ENCODE measurements around the gene NEUROG3. TPM values are rescaled to one million over a fixed set of nuclear protein-coding genes. Genes with fewer than 3 reads are reported as not detected.

Gene NEUROG3
- polyA plus RNA-seq, 3 donors from 2014 or later: not detected

- Mint-ChIP-seq H3K27me3 (ENCODE audit: low read depth in 3 of 3) (peaks cover 18 to 36% (median 23%) of the 10 kb centered on the region in 3 donors), H3K4me1 (peaks cover 6 to 7% of the 10 kb centered on the region in 2 donors), H3K4me3 (no peak overlapping the region), H3K36me3 (no peaks in the 10 kb centered on the region), H3K9me3 (peaks cover 0 to 4% (median 0%) of the 10 kb centered on the region in 6 donors), H3K27ac (no peak overlapping the region)
- DNase-seq: no peak
Measured at GRCh38 chr10:69578508-69578991, 5.3 kb upstream of the NEUROG3 start.

- no peak overlapping the region for H3K4me3 Mint-ChIP-seq
- H3K36me3 Mint-ChIP-seq: no peaks in the 10 kb centered on the region
- no peak overlapping the region for H3K27ac Mint-ChIP-seq
- H3K4me1 Mint-ChIP-seq: peaks cover 6 to 12% of the 10 kb centered on the region in 2 donors
- no peak for DNase-seq
- H3K9me3 Mint-ChIP-seq: peaks cover 0 to 4% (median 0%) of the 10 kb centered on the region in 6 donors
- peaks cover 19 to 40% (median 23%) of the 10 kb centered on the region in 3 donors for H3K27me3 Mint-ChIP-seq (ENCODE audit: low read depth in 3 of 3)
Measured at GRCh38 chr10:69577268-69578232, 4.3 kb upstream of the NEUROG3 start.

GRCh38 chr10:69576334-69577011 lies 3.3 kb upstream of the NEUROG3 start:
- Mint-ChIP-seq H3K36me3 (no peaks in the 10 kb centered on the region), H3K27me3 (ENCODE audit: low read depth in 3 of 3) (peaks cover 21 to 43% (median 28%) of the 10 kb centered on the region in 3 donors), H3K4me3 (no peak overlapping the region), H3K27ac (no peak overlapping the region), H3K9me3 (peaks cover 0 to 4% (median 0%) of the 10 kb centered on the region in 6 donors), H3K4me1 (peaks cover 11 to 17% of the 10 kb centered on the region in 2 donors)
- no peak for DNase-seq

GRCh38 chr10:69575164-69575722 lies 2.0 kb upstream of the NEUROG3 start:
- no peak overlapping the region for H3K27ac Mint-ChIP-seq
- peaks cover 15 to 17% of the 10 kb centered on the region in 2 donors for H3K4me1 Mint-ChIP-seq
- H3K27me3 Mint-ChIP-seq (ENCODE audit: low read depth in 3 of 3): peaks cover 29 to 50% (median 29%) of the 10 kb centered on the region in 3 donors
- peaks cover 0 to under 1% (median 0%) of the 10 kb centered on the region in 3 donors for H3K36me3 Mint-ChIP-seq
- peak overlapping the region in 1 of 5 donors; percentile 21 for H3K4me3 Mint-ChIP-seq
- peaks cover 0 to 4% (median 0%) of the 10 kb centered on the region in 6 donors for H3K9me3 Mint-ChIP-seq
- DNase-seq: no peak

GRCh38 chr10:69574571-69574978 lies 1.4 kb upstream of the NEUROG3 start:
- no peak overlapping the region for H3K27ac Mint-ChIP-seq

GRCh38 chr10:69572159-69573055 lies 815 bp downstream of the NEUROG3 start:
- H3K4me1 Mint-ChIP-seq: peaks cover 15 to 17% of the 10 kb centered on the region in 2 donors
- H3K4me3 Mint-ChIP-seq: peak overlapping the region; percentile 58 to 77 (median 71)
- peaks cover 0 to 3% (median 0%) of the 10 kb centered on the region in 3 donors for H3K36me3 Mint-ChIP-seq
- H3K27ac Mint-ChIP-seq: no peak overlapping the region
- peaks cover 26 to 49% (median 38%) of the 10 kb centered on the region in 3 donors for H3K27me3 Mint-ChIP-seq (ENCODE audit: low read depth in 3 of 3)
- H3K9me3 Mint-ChIP-seq: peaks cover 0 to 2% (median 0%) of the 10 kb centered on the region in 6 donors
- DNase-seq: no peak

More at GRCh38 chr10:69574571-69574978, 1.4 kb upstream of the NEUROG3 start:
- Mint-ChIP-seq H3K4me3 (peak overlapping the region in 4 of 5 donors; percentile 21 to 60 (median 36)), H3K36me3 (peaks cover 0 to 3% (median 0%) of the 10 kb centered on the region in 3 donors), H3K4me1 (peaks cover 15 to 17% of the 10 kb centered on the region in 2 donors), H3K9me3 (peaks cover 0 to 3% (median 0%) of the 10 kb centered on the region in 6 donors), H3K27me3 (ENCODE audit: low read depth in 3 of 3) (peaks cover 31 to 50% (median 34%) of the 10 kb centered on the region in 3 donors)
- DNase-seq: no peak

GRCh38 chr10:69571618-69572158 lies 1.5 kb downstream of the NEUROG3 start:
- DNase-seq: no peak
- Mint-ChIP-seq H3K27ac (no peak overlapping the region), H3K4me3 (peak overlapping the region in 4 of 5 donors; percentile 12 to 71 (median 58)), H3K27me3 (ENCODE audit: low read depth in 3 of 3) (peaks cover 30 to 52% (median 41%) of the 10 kb centered on the region in 3 donors), H3K36me3 (peaks cover 0 to 3% (median under 1%) of the 10 kb centered on the region in 3 donors), H3K4me1 (peaks cover 15 to 17% of the 10 kb centered on the region in 2 donors), H3K9me3 (peaks cover 0 to 2% (median 0%) of the 10 kb centered on the region in 6 donors)

GRCh38 chr10:69570050-69570816 lies 3.0 kb downstream of the NEUROG3 start:
- no peak for DNase-seq
- peak overlapping the region in 1 of 5 donors; percentile 23 for H3K4me3 Mint-ChIP-seq
- no peak overlapping the region for H3K27ac Mint-ChIP-seq
- peaks cover 0 to 4% (median 3%) of the 10 kb centered on the region in 3 donors for H3K36me3 Mint-ChIP-seq
- H3K4me1 Mint-ChIP-seq: peaks cover 15 to 17% of the 10 kb centered on the region in 2 donors
- peaks cover 0 to 4% (median 0%) of the 10 kb centered on the region in 6 donors for H3K9me3 Mint-ChIP-seq
- peaks cover 32 to 59% (median 44%) of the 10 kb centered on the region in 3 donors for H3K27me3 Mint-ChIP-seq (ENCODE audit: low read depth in 3 of 3)

- Mint-ChIP-seq H3K36me3 (peaks cover 0 to 4% (median 3%) of the 10 kb centered on the region in 3 donors), H3K4me3 (peak overlapping the region in 1 of 5 donors; percentile 23), H3K27me3 (ENCODE audit: low read depth in 3 of 3) (peaks cover 28 to 56% (median 46%) of the 10 kb centered on the region in 3 donors), H3K4me1 (peaks cover 9 to 12% of the 10 kb centered on the region in 2 donors), H3K9me3 (peaks cover 0 to 4% (median 0%) of the 10 kb centered on the region in 6 donors), H3K27ac (no peak overlapping the region)
- no peak for DNase-seq
Measured at GRCh38 chr10:69569396-69569934, 3.8 kb downstream of the NEUROG3 start.

- peaks cover 9 to 12% of the 10 kb centered on the region in 2 donors for H3K4me1 Mint-ChIP-seq
- H3K36me3 Mint-ChIP-seq: peaks cover 0 to 4% (median 3%) of the 10 kb centered on the region in 3 donors
- H3K4me3 Mint-ChIP-seq: no peak overlapping the region
Measured at GRCh38 chr10:69568472-69569395, 4.5 kb downstream of the NEUROG3 start.

More at GRCh38 chr10:69568472-69569395, 4.5 kb downstream of the NEUROG3 start:
- no peak for DNase-seq
- Mint-ChIP-seq H3K27me3 (ENCODE audit: low read depth in 3 of 3) (peaks cover 28 to 57% (median 44%) of the 10 kb centered on the region in 3 donors), H3K27ac (no peak overlapping the region), H3K9me3 (peaks cover 0 to 4% (median 0%) of the 10 kb centered on the region in 6 donors)

All from immature natural killer cell (primary cell).